MM.1S (cell line): ENCODE measurements around the gene HS6ST1.

ENCODE experiments used
- DNase-seq: peaks from one replicate; pipeline ENCODE4 v3.0.0-alpha.2; 2015
- H2AFZ ChIP-seq: fragments of 300-600 bp; sonication (generic); 2 replicates; pipeline ENCODE4 v1.6.0; 2016; ENCODE audit warnings: antibody characterized with exemption, low read length
- H3F3A ChIP-seq: fragments of 300-600 bp; sonication (generic); 2 replicates; pipeline ENCODE4 v1.6.1; 2016; ENCODE audit warnings: mild to moderate bottlenecking, antibody characterized with exemption, low read length, moderate library complexity, mixed read lengths; ENCODE audit not compliant: insufficient read depth
- H3K27ac ChIP-seq: fragments of 300-600 bp; sonication (generic); 2 replicates; pipeline ENCODE4 v1.5.1; 2016; ENCODE audit warnings: mild to moderate bottlenecking, low read length
- H3K27me3 ChIP-seq: fragments of 300-600 bp; sonication (generic); replicated peaks from 2 replicates; pipeline ENCODE4 v1.6.0; 2016; ENCODE audit warnings: low read length; ENCODE audit not compliant: insufficient read depth
- H3K36me3 ChIP-seq: fragments of 300-600 bp; sonication (generic); replicated peaks from 2 replicates; pipeline ENCODE4 v1.6.1; 2016; ENCODE audit warnings: mild to moderate bottlenecking, low read length, mixed read lengths; ENCODE audit not compliant: insufficient read depth
- H3K4me1 ChIP-seq: fragments of 300-600 bp; sonication (generic); 2 replicates; pipeline ENCODE4 v1.6.1; 2016; ENCODE audit warnings: low read length, mixed read lengths
- H3K4me2 ChIP-seq: fragments of 300-600 bp; sonication (generic); 2 replicates; pipeline ENCODE4 v1.6.0; 2016; ENCODE audit warnings: low read depth, low read length
- H3K4me3 ChIP-seq: fragments of 300-600 bp; sonication (generic); 2 replicates; pipeline ENCODE4 v1.5.1; 2016; ENCODE audit warnings: low read length, mixed read lengths
- H3K79me2 ChIP-seq: fragments of 300-600 bp; sonication (generic); 2 replicates; pipeline ENCODE4 v1.6.1; 2016; ENCODE audit warnings: mixed run types, low read length, mixed read lengths
- H3K9ac ChIP-seq: fragments of 300-600 bp; sonication (generic); 2 replicates; pipeline ENCODE4 v1.6.1; 2016; ENCODE audit warnings: low read length, mixed read lengths
- H3K9me2 ChIP-seq: fragments of 300-600 bp; sonication (generic); replicated peaks from 2 replicates; pipeline ENCODE4 v1.6.1; 2016; ENCODE audit warnings: mild to moderate bottlenecking, low read length, mixed read lengths; ENCODE audit not compliant: insufficient read depth
- H3K9me3 ChIP-seq: fragments of 300-600 bp; sonication (generic); replicated peaks from 2 replicates; pipeline ENCODE4 v1.6.1; 2016; ENCODE audit warnings: mild to moderate bottlenecking, low read length, mixed read lengths; ENCODE audit not compliant: insufficient read depth
- H4K20me1 ChIP-seq: fragments of 300-600 bp; sonication (generic); 2 replicates; pipeline ENCODE4 v1.6.1; 2016; ENCODE audit warnings: mild to moderate bottlenecking, low read length, moderate library complexity, mixed read lengths; ENCODE audit not compliant: insufficient read depth
- EZH2 ChIP-seq: fragments of 300-600 bp; sonication (generic); optimal IDR thresholded peaks from 2 replicates; pipeline ENCODE3; 2017; ENCODE audit warnings: low read depth, mild to moderate bottlenecking, antibody characterized with exemption, low read length, mixed read lengths
- EZH2phosphoT487 ChIP-seq: fragments of 300-600 bp; sonication (generic); IDR thresholded peaks from 2 replicates; pipeline ENCODE4 v1.6.1; 2018; ENCODE audit warnings: antibody characterized with exemption, low read length
- TF ChIP-seq, protein P1 (sequence below): fragments of 300-600 bp; sonication (generic); IDR thresholded peaks from 2 replicates; pipeline ENCODE4 v1.5.1; 2016; ENCODE audit warnings: antibody characterized with exemption, low read length, mixed read lengths

HS6ST1 gene

DNA sequence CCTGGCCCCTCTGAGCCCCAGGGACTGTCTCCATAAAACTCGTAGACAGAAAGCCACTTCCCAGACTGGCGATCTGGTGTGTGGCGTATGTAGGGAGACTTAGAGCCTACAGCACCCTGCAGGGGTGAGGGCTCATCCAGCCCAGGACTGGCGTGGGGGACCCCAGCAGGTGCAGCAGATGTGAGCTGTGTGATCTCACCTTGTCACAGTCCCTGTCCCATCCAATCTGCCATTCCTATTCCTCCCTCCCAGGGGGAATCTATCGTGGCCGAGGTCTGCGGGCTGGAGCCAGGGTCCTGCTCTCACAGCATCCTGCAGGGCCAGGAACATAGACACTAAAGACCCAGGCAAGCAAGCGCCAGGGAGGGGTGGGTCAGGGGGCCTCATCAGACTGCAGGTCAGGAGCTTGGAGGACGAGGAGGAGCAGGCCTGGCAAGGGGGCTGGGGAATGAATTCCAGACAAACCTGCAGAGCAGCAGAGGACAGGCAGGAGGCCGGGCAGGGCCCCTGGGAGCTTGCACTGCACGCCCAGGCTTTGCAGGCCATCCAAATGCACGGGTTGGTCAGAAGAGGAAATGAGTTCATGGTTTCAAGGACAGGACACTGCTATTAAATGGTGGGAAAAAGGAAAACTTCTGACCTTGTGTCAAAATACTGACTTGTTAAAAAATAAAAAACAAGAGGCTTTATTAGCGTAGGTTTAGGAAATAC lies 32.5 kb downstream of the HS6ST1 start:
- peaks cover 89% of the 10 kb centered on the region for H3K79me2 ChIP-seq
- H3F3A ChIP-seq, result no peaks in the 10 kb centered on the region
- no peaks in the 10 kb centered on the region for H3K9me3 ChIP-seq
- H4K20me1 ChIP-seq, result no peaks in the 10 kb centered on the region; the same call in none of the 2 replicates
- H3K4me1 ChIP-seq, result no peaks in the 10 kb centered on the region
- H3K27ac ChIP-seq, result no peak overlapping the region
- no peak overlapping the region for H2AFZ ChIP-seq
- H3K4me2 ChIP-seq, result no peak overlapping the region
- H3K27me3 ChIP-seq, result no peaks in the 10 kb centered on the region
- TF ChIP-seq, protein P1, sequence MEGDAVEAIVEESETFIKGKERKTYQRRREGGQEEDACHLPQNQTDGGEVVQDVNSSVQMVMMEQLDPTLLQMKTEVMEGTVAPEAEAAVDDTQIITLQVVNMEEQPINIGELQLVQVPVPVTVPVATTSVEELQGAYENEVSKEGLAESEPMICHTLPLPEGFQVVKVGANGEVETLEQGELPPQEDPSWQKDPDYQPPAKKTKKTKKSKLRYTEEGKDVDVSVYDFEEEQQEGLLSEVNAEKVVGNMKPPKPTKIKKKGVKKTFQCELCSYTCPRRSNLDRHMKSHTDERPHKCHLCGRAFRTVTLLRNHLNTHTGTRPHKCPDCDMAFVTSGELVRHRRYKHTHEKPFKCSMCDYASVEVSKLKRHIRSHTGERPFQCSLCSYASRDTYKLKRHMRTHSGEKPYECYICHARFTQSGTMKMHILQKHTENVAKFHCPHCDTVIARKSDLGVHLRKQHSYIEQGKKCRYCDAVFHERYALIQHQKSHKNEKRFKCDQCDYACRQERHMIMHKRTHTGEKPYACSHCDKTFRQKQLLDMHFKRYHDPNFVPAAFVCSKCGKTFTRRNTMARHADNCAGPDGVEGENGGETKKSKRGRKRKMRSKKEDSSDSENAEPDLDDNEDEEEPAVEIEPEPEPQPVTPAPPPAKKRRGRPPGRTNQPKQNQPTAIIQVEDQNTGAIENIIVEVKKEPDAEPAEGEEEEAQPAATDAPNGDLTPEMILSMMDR, result no peak
- no peak for TF ChIP-seq EZH2
- TF ChIP-seq EZH2phosphoT487, result no peak
- no peak for DNase-seq
- H3K9ac ChIP-seq, result no peak overlapping the region
- no peak overlapping the region for H3K4me3 ChIP-seq
- H3K36me3 ChIP-seq, result no peaks in the 10 kb centered on the region
- no peaks in the 10 kb centered on the region for H3K9me2 ChIP-seq

DNA sequence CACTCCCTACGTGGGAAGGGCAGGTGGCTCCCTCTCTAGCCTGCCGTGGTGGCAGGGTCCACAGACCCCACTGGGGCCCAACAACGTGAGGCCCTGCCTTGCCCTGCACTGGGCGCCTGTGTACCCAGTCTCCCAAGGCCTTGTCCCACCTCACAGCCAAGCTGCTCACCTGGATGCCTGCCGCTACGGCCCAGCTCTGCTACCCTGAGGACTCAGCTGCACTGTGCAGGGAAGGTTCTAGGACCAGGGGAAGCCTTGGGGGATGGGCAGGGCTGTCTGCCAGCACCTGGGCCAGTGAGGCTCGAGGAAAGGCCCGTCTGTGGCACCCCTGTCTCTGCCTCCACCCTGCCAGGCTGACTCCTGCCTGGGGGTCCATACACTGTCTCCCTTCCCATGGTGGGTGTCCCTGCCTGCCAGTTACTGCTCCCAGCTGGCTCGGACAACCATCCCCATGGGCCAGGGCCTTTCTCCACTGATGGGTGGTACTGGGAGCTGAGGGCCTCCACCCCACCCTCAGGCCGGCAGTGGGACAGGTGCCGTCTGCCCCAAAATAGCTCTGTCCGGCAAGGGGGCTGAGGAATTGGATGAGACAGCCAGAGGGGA lies 33.2 kb downstream of the HS6ST1 start:
- Histone ChIP-seq H3K9me2 (no peaks in the 10 kb centered on the region), H3K36me3 (no peaks in the 10 kb centered on the region), H3K79me2 (peaks cover 88% of the 10 kb centered on the region), H3K27me3 (no peaks in the 10 kb centered on the region), H3K9ac (no peak overlapping the region), H3K9me3 (no peaks in the 10 kb centered on the region), H3K27ac (no peak overlapping the region), H4K20me1 (no peaks in the 10 kb centered on the region; the same call in none of the 2 replicates), H3K4me2 (no peak overlapping the region), H3K4me3 (no peak overlapping the region), H3F3A (no peaks in the 10 kb centered on the region), H2AFZ (no peak overlapping the region), H3K4me1 (no peaks in the 10 kb centered on the region)
- no peak for DNase-seq
- no peak for TF ChIP-seq EZH2phosphoT487
- TF ChIP-seq, protein P1, result no peak
- TF ChIP-seq EZH2, result no peak

DNA sequence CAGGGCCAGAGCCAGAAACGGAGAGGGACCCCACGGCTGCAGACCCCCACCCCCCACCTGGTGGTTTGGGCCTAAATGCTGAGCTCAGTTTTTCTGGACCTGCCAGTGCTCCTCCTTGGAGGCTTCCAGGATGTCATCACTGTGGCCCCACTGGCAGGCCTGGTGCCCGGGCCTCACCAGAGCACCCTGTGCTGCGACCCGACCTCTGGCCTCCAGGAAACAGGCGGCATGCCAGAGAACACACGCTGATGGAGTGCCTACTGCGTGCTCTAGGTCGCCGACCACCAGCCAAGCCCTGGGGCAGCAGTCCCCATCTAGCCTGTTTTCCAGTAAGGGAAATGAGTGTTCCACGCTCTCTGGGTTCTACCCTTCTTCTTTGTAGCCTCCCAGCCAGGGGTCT lies 33.8 kb downstream of the HS6ST1 start:
- DNase-seq, result no peak
- H3F3A ChIP-seq, result no peaks in the 10 kb centered on the region
- no peaks in the 10 kb centered on the region for H3K27me3 ChIP-seq
- no peaks in the 10 kb centered on the region for H3K9me3 ChIP-seq
- TF ChIP-seq EZH2 (no peak), EZH2phosphoT487 (no peak)
- TF ChIP-seq, protein P1, result no peak
- H3K9ac ChIP-seq, result no peak overlapping the region
- H2AFZ ChIP-seq, result no peak overlapping the region
- H3K4me3 ChIP-seq, result no peak overlapping the region
- peaks cover 82% of the 10 kb centered on the region for H3K79me2 ChIP-seq
- no peaks in the 10 kb centered on the region for H3K36me3 ChIP-seq
- no peaks in the 10 kb centered on the region for H3K9me2 ChIP-seq
- no peak overlapping the region for H3K4me2 ChIP-seq
- H3K27ac ChIP-seq, result no peak overlapping the region
- H4K20me1 ChIP-seq, result no peaks in the 10 kb centered on the region; the same call in none of the 2 replicates
- no peaks in the 10 kb centered on the region for H3K4me1 ChIP-seq
